Gastroesophageal sphincter (tissue), 3 donors: ENCODE data around the gene HMOX1.

Source experiments
- EP300 ChIP-seq: sonication (generic); formaldehyde crosslinking; IDR thresholded peaks from one replicate; pipeline ENCODE4 v1.6.1; 2017; ENCODE audit warnings: antibody characterized with exemption, mild to moderate bottlenecking
- POLR2A ChIP-seq, 2 donors: fragments of 450-650 bp; IDR thresholded peaks; one replicate each; pipeline ENCODE4 v1.6.1; 2017; ENCODE audit warnings: antibody characterized with exemption in 2 of 2, mild to moderate bottlenecking in 2 of 2, moderate library complexity in 1 of 2
- POLR2AphosphoS5 ChIP-seq: sonication (generic); formaldehyde crosslinking; IDR thresholded peaks from one replicate; pipeline ENCODE4 v1.6.1; 2017; ENCODE audit warnings: antibody characterized with exemption
- TF ChIP-seq, protein P1 (sequence below), 4 experiments: fragments of 200-600 bp in 2 of 4; fragments of 450-650 bp in 2 of 4; sonication (generic) in 1 of 4; IDR thresholded peaks; one replicate each; pipeline ENCODE4 v1.5.1; 2017 to 2019; ENCODE audit warnings: antibody characterized with exemption in 4 of 4, mild to moderate bottlenecking in 2 of 4, moderate library complexity in 2 of 4

DNA sequence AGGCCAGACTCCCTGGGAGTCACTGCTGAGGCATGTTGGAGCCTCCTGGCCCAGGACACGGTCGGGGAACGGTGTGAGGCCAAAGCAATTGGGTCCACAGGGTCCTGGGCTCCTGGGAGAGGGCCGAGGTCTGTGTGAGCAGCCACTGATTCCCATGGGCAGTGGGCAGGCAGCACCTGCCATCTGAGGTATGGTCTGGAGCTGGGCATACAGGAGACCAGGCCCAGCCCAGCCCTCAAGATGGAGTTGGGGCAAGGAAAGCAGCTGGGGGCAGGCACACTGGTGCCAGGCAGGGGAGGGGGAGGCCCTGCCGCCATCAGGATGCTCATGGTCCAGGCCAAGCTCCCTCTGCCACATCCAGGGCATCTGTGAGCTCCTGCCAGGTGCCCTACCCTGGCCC is 32.2 kb upstream of the HMOX1 start:
- TF ChIP-seq, protein P1, sequence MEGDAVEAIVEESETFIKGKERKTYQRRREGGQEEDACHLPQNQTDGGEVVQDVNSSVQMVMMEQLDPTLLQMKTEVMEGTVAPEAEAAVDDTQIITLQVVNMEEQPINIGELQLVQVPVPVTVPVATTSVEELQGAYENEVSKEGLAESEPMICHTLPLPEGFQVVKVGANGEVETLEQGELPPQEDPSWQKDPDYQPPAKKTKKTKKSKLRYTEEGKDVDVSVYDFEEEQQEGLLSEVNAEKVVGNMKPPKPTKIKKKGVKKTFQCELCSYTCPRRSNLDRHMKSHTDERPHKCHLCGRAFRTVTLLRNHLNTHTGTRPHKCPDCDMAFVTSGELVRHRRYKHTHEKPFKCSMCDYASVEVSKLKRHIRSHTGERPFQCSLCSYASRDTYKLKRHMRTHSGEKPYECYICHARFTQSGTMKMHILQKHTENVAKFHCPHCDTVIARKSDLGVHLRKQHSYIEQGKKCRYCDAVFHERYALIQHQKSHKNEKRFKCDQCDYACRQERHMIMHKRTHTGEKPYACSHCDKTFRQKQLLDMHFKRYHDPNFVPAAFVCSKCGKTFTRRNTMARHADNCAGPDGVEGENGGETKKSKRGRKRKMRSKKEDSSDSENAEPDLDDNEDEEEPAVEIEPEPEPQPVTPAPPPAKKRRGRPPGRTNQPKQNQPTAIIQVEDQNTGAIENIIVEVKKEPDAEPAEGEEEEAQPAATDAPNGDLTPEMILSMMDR (IDR thresholded peaks at IDR 0.05), result no peak
- TF ChIP-seq EP300 (no peak), POLR2A (IDR thresholded peaks at IDR 0.05) (no peak), POLR2AphosphoS5 (no peak)
